ENCODE measurements around the gene KLHDC8A.

The KLHDC8A gene

DNA sequence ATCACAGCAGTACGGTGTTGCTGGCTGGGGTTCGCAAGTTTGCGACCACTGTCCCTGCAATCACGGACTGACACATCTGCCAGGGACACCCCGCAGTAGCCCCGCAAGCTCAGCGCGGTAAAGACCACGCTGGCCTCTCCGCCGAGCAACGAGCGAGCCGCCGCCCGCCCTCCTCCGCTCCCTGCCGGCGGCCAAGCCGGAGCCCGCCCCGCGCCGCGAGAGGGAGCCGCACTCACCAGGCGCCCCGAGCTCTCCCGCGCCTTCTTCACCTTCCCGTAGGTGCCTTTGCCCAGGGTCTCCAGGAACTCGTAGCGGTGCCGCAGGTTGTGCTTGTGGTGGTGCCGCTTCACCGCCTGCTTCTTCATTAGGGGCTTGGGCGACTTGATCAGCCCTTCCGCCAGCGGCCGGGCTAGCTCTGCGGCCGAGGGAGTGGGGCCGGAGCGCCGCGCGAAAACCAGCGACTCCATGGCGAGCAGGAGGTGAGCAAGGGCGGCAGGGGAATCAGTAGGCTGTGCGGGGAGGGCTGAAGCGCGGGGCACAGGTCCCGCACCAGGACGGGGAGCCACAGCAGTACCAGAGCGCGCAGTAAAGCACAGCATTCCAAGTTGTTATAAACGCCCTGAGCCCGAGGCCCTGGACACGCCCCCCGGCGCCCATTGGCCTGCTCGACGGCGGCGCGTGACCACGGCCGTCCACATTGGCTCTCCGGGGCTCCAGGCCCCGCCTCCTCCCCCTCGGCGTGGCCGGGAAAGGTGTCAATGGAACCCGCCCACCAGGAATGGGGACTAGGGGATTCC lies 35.4 kb downstream of the KLHDC8A start, which contains the start of gene NUAK2:
Gene NUAK2 (minus strand): TSS at position 584 of the 797 bp plus-strand sequence. CDS start 117 bp downstream, at position 467.
- POLR2A ChIA-PET, result interaction anchor here (1.0 to 2.3 kb wide), 7 partner anchors 20 to 51 kb away, joined by 3 to 12 read pairs (median 8); no protein-coding TSS in a partner anchor
- no peaks in the 10 kb centered on the region for H3K9me3 ChIP-seq (ENCODE audit: control insufficient read depth, insufficient read depth, low read depth, low read length)
- no peaks in the 10 kb centered on the region for H3K36me3 ChIP-seq (ENCODE audit: control insufficient read depth in 2 of 2, insufficient read depth in 1 of 2, low read length in 2 of 2)
- H3K4me3 ChIP-seq (ENCODE audit: low read depth, low read length), result peak within 1 kb of the TSS; percentile 74
- peaks cover 10% of the 10 kb centered on the region for H3K4me1 ChIP-seq (ENCODE audit: control insufficient read depth, insufficient read depth, low read length)
- peak within 1 kb of the TSS; percentile 18; the same call in 1 of the 2 replicates for H3K27ac ChIP-seq (ENCODE audit: extremely low read depth, low read depth, low read length)
- CTCF ChIA-PET, result interaction anchor here (0.6 to 17.5 kb wide), 9 partner anchors 10 to 166 kb away, joined by 3 to 669 read pairs (median 3); no protein-coding TSS in a partner anchor
- TF ChIP-seq PRDM1 (tag by site-specific recombination; IDR thresholded peaks at IDR 0.05) (no peak), HOXC10 (CRISPR knock-in tag; IDR thresholded peaks at IDR 0.05) (0 out of 2 replicates have a peak, but pooled peaks have one; percentile 55), ZNF776 (tag by site-specific recombination; IDR thresholded peaks at IDR 0.05; ENCODE audit: borderline replicate concordance) (no peak), ZNF792 (tag by site-specific recombination; IDR thresholded peaks at IDR 0.05) (peak; percentile 17; the same call in 1 of the 2 replicates), ZNF777 (tag by site-specific recombination; IDR thresholded peaks at IDR 0.05; ENCODE audit: borderline replicate concordance) (no peak), ZNF785 (tag by site-specific recombination; IDR thresholded peaks at IDR 0.05) (no peak), ZBTB48 (tag by site-specific recombination; IDR thresholded peaks at IDR 0.05) (peak; percentile 79), ZNF335 (tag by site-specific recombination; conservative IDR thresholded peaks at IDR 0.05) (peak; percentile 96), KLF1 (tag by site-specific recombination; IDR thresholded peaks at IDR 0.05) (peak; percentile 34; the same call in 1 of the 2 replicates), BCL11A (tag by site-specific recombination; IDR thresholded peaks at IDR 0.05; ENCODE audit: low read depth) (no peak), ZBTB20 (tag by site-specific recombination; IDR thresholded peaks at IDR 0.05) (peak; percentile 27; the same call in 1 of the 2 replicates), ZNF624 (tag by site-specific recombination; IDR thresholded peaks at IDR 0.05) (no peak), ZNF2 (tag by site-specific recombination; IDR thresholded peaks at IDR 0.05) (peak; percentile 74; the same call in 1 of the 2 replicates), ZBTB17 (tag by site-specific recombination; IDR thresholded peaks at IDR 0.05) (peak; percentile 67; the same call in 1 of the 2 replicates), ZNF175 (tag by site-specific recombination; IDR thresholded peaks at IDR 0.05) (no peak), ZNF16 (tag by site-specific recombination; IDR thresholded peaks at IDR 0.05; ENCODE audit: low read depth) (peak; percentile 98), YY2 (tag by site-specific recombination; IDR thresholded peaks at IDR 0.05) (no peak), ZNF341 (tag by site-specific recombination; IDR thresholded peaks at IDR 0.05; ENCODE audit: low read depth) (peak; percentile 73; the same call in 1 of the 2 replicates), ZNF239 (tag by site-specific recombination; IDR thresholded peaks at IDR 0.05) (no peak), GLIS2 (tag by site-specific recombination; IDR thresholded peaks at IDR 0.05) (peak; percentile 49; the same call in 1 of the 2 replicates), ZNF473 (tag by site-specific recombination; IDR thresholded peaks at IDR 0.05) (no peak), ZNF629 (tag by site-specific recombination; IDR thresholded peaks at IDR 0.05) (0 out of 2 replicates have a peak, but pooled peaks have one; percentile 24), GLIS1 (tag by site-specific recombination; IDR thresholded peaks at IDR 0.05) (peak; percentile 46)
- TF ChIP-seq, protein P1, sequence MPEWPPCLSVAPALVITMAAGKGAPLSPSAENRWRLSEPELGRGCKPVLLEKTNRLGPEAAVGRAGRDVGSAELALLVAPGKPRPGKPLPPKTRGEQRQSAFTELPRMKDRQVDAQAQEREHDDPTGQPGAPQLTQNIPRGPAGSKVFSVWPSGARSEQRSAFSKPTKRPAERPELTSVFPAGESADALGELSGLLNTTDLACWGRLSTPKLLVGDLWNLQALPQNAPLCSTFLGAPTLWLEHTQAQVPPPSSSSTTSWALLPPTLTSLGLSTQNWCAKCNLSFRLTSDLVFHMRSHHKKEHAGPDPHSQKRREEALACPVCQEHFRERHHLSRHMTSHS (tag by site-specific recombination; IDR thresholded peaks at IDR 0.05), result no peak
- TF ChIP-seq, protein P2, sequence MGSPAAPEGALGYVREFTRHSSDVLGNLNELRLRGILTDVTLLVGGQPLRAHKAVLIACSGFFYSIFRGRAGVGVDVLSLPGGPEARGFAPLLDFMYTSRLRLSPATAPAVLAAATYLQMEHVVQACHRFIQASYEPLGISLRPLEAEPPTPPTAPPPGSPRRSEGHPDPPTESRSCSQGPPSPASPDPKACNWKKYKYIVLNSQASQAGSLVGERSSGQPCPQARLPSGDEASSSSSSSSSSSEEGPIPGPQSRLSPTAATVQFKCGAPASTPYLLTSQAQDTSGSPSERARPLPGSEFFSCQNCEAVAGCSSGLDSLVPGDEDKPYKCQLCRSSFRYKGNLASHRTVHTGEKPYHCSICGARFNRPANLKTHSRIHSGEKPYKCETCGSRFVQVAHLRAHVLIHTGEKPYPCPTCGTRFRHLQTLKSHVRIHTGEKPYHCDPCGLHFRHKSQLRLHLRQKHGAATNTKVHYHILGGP (tag by site-specific recombination; IDR thresholded peaks at IDR 0.05), result no peak
- TF ChIP-seq, protein P3, sequence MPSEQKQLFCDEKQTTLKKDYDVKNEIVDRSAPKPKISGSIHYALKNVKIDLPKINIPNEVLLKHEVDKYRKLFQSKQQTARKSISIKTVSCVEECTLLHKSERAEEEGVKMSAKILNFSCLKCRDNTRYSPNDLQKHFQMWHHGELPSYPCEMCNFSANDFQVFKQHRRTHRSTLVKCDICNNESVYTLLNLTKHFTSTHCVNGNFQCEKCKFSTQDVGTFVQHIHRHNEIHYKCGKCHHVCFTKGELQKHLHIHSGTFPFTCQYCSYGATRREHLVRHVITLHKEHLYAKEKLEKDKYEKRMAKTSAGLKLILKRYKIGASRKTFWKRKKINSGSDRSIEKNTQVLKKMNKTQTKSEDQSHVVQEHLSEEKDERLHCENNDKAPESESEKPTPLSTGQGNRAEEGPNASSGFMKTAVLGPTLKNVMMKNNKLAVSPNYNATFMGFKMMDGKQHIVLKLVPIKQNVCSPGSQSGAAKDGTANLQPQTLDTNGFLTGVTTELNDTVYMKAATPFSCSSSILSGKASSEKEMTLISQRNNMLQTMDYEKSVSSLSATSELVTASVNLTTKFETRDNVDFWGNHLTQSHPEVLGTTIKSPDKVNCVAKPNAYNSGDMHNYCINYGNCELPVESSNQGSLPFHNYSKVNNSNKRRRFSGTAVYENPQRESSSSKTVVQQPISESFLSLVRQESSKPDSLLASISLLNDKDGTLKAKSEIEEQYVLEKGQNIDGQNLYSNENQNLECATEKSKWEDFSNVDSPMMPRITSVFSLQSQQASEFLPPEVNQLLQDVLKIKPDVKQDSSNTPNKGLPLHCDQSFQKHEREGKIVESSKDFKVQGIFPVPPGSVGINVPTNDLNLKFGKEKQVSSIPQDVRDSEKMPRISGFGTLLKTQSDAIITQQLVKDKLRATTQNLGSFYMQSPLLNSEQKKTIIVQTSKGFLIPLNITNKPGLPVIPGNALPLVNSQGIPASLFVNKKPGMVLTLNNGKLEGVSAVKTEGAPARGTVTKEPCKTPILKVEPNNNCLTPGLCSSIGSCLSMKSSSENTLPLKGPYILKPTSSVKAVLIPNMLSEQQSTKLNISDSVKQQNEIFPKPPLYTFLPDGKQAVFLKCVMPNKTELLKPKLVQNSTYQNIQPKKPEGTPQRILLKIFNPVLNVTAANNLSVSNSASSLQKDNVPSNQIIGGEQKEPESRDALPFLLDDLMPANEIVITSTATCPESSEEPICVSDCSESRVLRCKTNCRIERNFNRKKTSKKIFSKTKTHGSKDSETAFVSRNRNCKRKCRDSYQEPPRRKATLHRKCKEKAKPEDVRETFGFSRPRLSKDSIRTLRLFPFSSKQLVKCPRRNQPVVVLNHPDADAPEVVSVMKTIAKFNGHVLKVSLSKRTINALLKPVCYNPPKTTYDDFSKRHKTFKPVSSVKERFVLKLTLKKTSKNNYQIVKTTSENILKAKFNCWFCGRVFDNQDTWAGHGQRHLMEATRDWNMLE (tag by site-specific recombination; conservative IDR thresholded peaks at IDR 0.05; ENCODE audit: low read depth), result no peak
- TF ChIP-seq, protein P4, sequence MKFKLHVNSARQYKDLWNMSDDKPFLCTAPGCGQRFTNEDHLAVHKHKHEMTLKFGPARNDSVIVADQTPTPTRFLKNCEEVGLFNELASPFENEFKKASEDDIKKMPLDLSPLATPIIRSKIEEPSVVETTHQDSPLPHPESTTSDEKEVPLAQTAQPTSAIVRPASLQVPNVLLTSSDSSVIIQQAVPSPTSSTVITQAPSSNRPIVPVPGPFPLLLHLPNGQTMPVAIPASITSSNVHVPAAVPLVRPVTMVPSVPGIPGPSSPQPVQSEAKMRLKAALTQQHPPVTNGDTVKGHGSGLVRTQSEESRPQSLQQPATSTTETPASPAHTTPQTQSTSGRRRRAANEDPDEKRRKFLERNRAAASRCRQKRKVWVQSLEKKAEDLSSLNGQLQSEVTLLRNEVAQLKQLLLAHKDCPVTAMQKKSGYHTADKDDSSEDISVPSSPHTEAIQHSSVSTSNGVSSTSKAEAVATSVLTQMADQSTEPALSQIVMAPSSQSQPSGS (tag by site-specific recombination; IDR thresholded peaks at IDR 0.05; ENCODE audit: low read depth), result no peak
- TF ChIP-seq, protein P5, sequence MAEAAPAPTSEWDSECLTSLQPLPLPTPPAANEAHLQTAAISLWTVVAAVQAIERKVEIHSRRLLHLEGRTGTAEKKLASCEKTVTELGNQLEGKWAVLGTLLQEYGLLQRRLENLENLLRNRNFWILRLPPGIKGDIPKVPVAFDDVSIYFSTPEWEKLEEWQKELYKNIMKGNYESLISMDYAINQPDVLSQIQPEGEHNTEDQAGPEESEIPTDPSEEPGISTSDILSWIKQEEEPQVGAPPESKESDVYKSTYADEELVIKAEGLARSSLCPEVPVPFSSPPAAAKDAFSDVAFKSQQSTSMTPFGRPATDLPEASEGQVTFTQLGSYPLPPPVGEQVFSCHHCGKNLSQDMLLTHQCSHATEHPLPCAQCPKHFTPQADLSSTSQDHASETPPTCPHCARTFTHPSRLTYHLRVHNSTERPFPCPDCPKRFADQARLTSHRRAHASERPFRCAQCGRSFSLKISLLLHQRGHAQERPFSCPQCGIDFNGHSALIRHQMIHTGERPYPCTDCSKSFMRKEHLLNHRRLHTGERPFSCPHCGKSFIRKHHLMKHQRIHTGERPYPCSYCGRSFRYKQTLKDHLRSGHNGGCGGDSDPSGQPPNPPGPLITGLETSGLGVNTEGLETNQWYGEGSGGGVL (tag by site-specific recombination; IDR thresholded peaks at IDR 0.05), result no peak

Data from HEK293 (cell line).